Osteoblast (primary cell): Measurements from ENCODE around the gene DBH. TPM values are rescaled to one million over a fixed set of nuclear protein-coding genes. Genes with fewer than 3 reads are reported as not detected.

Experiments
- DNase-seq: peaks from one replicate; pipeline ENCODE4 v3.0.0; 2011; ENCODE audit warnings: low spot score, mixed read lengths; ENCODE audit not compliant: insufficient read length; ENCODE audit errors: missing footprints
- H2AFZ ChIP-seq: 2 replicates; pipeline ENCODE4 v1.6.0; 2011; ENCODE audit warnings: mild to moderate bottlenecking, low read length
- H3K27ac ChIP-seq: 2 replicates; pipeline ENCODE4 v1.5.1; 2011; ENCODE audit warnings: mild to moderate bottlenecking, low read depth, low read length, moderate library complexity
- H3K27me3 ChIP-seq: 2 replicates; pipeline ENCODE4 v1.6.0; 2012; ENCODE audit warnings: mild to moderate bottlenecking, control low read depth, inconsistent platforms, low read length, moderate library complexity; ENCODE audit not compliant: insufficient read depth
- H3K36me3 ChIP-seq: 2 replicates; pipeline ENCODE4 v1.5.1; 2011; ENCODE audit warnings: mild to moderate bottlenecking, low read length, control low read depth, moderate library complexity; ENCODE audit not compliant: insufficient read depth
- H3K4me1 ChIP-seq: 2 replicates; pipeline ENCODE4 v1.5.1; 2011; ENCODE audit warnings: mild to moderate bottlenecking, low read length, control low read depth, moderate library complexity; ENCODE audit not compliant: insufficient read depth
- H3K4me2 ChIP-seq: 2 replicates; pipeline ENCODE4 v1.6.0; 2011; ENCODE audit warnings: mild to moderate bottlenecking, low read length; ENCODE audit not compliant: insufficient read depth
- H3K4me3 ChIP-seq: fragments of 200-600 bp; sonication (generic); 3 replicates; pipeline ENCODE4 v1.5.1; 2012; ENCODE audit warnings: mild to moderate bottlenecking, low read length, inconsistent platforms; ENCODE audit not compliant: insufficient read depth
- H3K79me2 ChIP-seq: 2 replicates; pipeline ENCODE4 v1.6.0; 2012; ENCODE audit warnings: mild to moderate bottlenecking, low read length, control low read depth, inconsistent platforms; ENCODE audit not compliant: insufficient read depth
- H3K9me3 ChIP-seq: 2 replicates; pipeline ENCODE4 v1.5.1; 2011; ENCODE audit warnings: low read depth, low read length, control low read depth
- H4K20me1 ChIP-seq: 2 replicates; pipeline ENCODE4 v1.6.0; 2012; ENCODE audit warnings: mild to moderate bottlenecking, low read length, control low read depth; ENCODE audit not compliant: insufficient read depth
- CTCF ChIP-seq: IDR thresholded peaks from 2 replicates; pipeline ENCODE4 v1.5.1; 2011; ENCODE audit warnings: mild to moderate bottlenecking, low read depth, low read length, moderate library complexity; ENCODE audit errors: extremely low read depth
- total RNA-seq: library from RNA; depleted of rRNA; stranded (reverse); fragments of >200 nt; gene quantifications from 2 replicates; pipeline ENCODE4 v1.2.3, GENCODE V29; 2012

DBH gene
- total RNA-seq, 1 donor, result not detected

GRCh38 chr9:133685653-133686609 lies 49.8 kb downstream of the DBH start:
- Histone ChIP-seq H3K4me1 (no peaks in the 10 kb centered on the region), H3K79me2 (no peaks in the 10 kb centered on the region), H3K4me3 (no peak overlapping the region), H3K9me3 (no peaks in the 10 kb centered on the region), H2AFZ (no peak overlapping the region), H3K27me3 (no peaks in the 10 kb centered on the region), H4K20me1 (no peaks in the 10 kb centered on the region), H3K27ac (no peak overlapping the region), H3K36me3 (no peaks in the 10 kb centered on the region), H3K4me2 (no peak overlapping the region)
- no peak for DNase-seq
- TF ChIP-seq CTCF, result no peak

- Histone ChIP-seq H4K20me1 (no peaks in the 10 kb centered on the region), H3K4me3 (no peak overlapping the region), H3K36me3 (no peaks in the 10 kb centered on the region), H3K4me1 (peaks cover 9% of the 10 kb centered on the region), H3K27ac (no peak overlapping the region), H3K4me2 (no peak overlapping the region), H2AFZ (no peak overlapping the region), H3K27me3 (no peaks in the 10 kb centered on the region), H3K79me2 (no peaks in the 10 kb centered on the region), H3K9me3 (no peaks in the 10 kb centered on the region)
- no peak for DNase-seq
- TF ChIP-seq CTCF, result no peak
Measured at GRCh38 chr9:133686642-133687575, 50.7 kb downstream of the DBH start.

- H3K36me3 ChIP-seq, result no peaks in the 10 kb centered on the region
- no peaks in the 10 kb centered on the region for H4K20me1 ChIP-seq
- H2AFZ ChIP-seq, result no peak overlapping the region
- H3K4me2 ChIP-seq, result no peak overlapping the region
- no peak for TF ChIP-seq CTCF
- no peak for DNase-seq
- H3K9me3 ChIP-seq, result no peaks in the 10 kb centered on the region
- no peak overlapping the region for H3K4me3 ChIP-seq
- H3K27ac ChIP-seq, result no peak overlapping the region
- H3K79me2 ChIP-seq, result no peaks in the 10 kb centered on the region
- no peaks in the 10 kb centered on the region for H3K27me3 ChIP-seq
- H3K4me1 ChIP-seq, result peaks cover 11% of the 10 kb centered on the region
Measured at GRCh38 chr9:133687856-133688761, 51.9 kb downstream of the DBH start.
